HCT116 (cell line): ENCODE measurements around the gene RPS15A.
"Not testable (repeated sequence)": the region's sequence is repeated elsewhere in the genome, so short reads cannot be mapped to it uniquely, and the experiment has no call there.

Experiments used
- CTCF ChIP-seq, 3 experiments: fragments of 200-600 bp in 1 of 3; sonication (generic) in 1 of 3; IDR thresholded peaks in 2 of 3; conservative IDR thresholded peaks in 1 of 3; 2 replicates each; pipeline ENCODE4 v1.5.1; 2012 to 2017; ENCODE audit warnings: low read depth in 2 of 3, low read length in 2 of 3, antibody characterized with exemption in 1 of 3, borderline replicate concordance in 1 of 3, control low read depth in 1 of 3, mild to moderate bottlenecking in 1 of 3, mixed read lengths in 1 of 3, mixed run types in 1 of 3, moderate library complexity in 1 of 3; ENCODE audit not compliant: insufficient read depth in 1 of 3
- POLR2AphosphoS5 ChIP-seq: IDR thresholded peaks from 2 replicates; pipeline ENCODE4 v1.6.1; 2011; ENCODE audit warnings: mild to moderate bottlenecking, low read depth, low read length, moderate library complexity
- RAD21 ChIP-seq: IDR thresholded peaks from 2 replicates; pipeline ENCODE4 v1.6.1; 2012; ENCODE audit warnings: low read depth, mild to moderate bottlenecking
- SRF ChIP-seq: IDR thresholded peaks from 2 replicates; pipeline ENCODE4 v1.6.1; 2012; ENCODE audit warnings: low read depth

GRCh38 chr16:18774651-18775050 is 15.5 kb downstream of the RPS15A start:
- not testable (repeated sequence) for TF ChIP-seq CTCF (IDR thresholded peaks at IDR 0.05 in 2 of 3, conservative IDR thresholded peaks at IDR 0.05 in 1 of 3; ENCODE audit: borderline replicate concordance in 1 of 3, insufficient read depth in 1 of 3, low read depth in 2 of 3, low read length in 2 of 3); RAD21; POLR2AphosphoS5; SRF
